ENCODE data around the gene GSTM1. TPM values are rescaled to one million over a fixed set of nuclear protein-coding genes. Genes with fewer than 3 reads are reported as not detected.

The GSTM1 gene
- total RNA-seq, 1 donor from 2014 or later, result not detected

- no peak for DNase-seq (ENCODE audit: extremely low read depth, low read depth, low spot score)
Measured at GRCh38 chr1:109725510-109725909, 37.9 kb downstream of the GSTM1 start.

- DNase-seq (ENCODE audit: extremely low read depth, low read depth, low spot score), result no peak
Measured at GRCh38 chr1:109726007-109726406, 38.4 kb downstream of the GSTM1 start.

- DNase-seq (ENCODE audit: extremely low read depth, low read depth, low spot score), result no peak
Measured at GRCh38 chr1:109726728-109727373, 39.2 kb downstream of the GSTM1 start.

GRCh38 chr1:109728870-109729269 is 41.3 kb downstream of the GSTM1 start:
- DNase-seq (ENCODE audit: extremely low read depth, low read depth, low spot score), result no peak

GRCh38 chr1:109730666-109731065 is 43.0 kb downstream of the GSTM1 start:
- DNase-seq (ENCODE audit: extremely low read depth, low read depth, low spot score), result no peak

GRCh38 chr1:109732390-109732881 is 44.8 kb downstream of the GSTM1 start:
- no peak for DNase-seq (ENCODE audit: extremely low read depth, low read depth, low spot score)

- no peak for DNase-seq (ENCODE audit: extremely low read depth, low read depth, low spot score)
Measured at GRCh38 chr1:109733236-109733870, 45.7 kb downstream of the GSTM1 start.

- no peak for DNase-seq (ENCODE audit: extremely low read depth, low read depth, low spot score)
Measured at GRCh38 chr1:109739738-109740614, 52.4 kb downstream of the GSTM1 start.

GRCh38 chr1:109740615-109741373 is 53.2 kb downstream of the GSTM1 start, which contains the start of gene GSTM3:
TSS of gene GSTM3 (minus strand) at chr1:109741038. CDS start at chr1:109740287, 751 bp downstream.
- peak; percentile 29 for DNase-seq (ENCODE audit: extremely low read depth, low read depth, low spot score)

Other genes starting within 250 kb of the GSTM1 start
- gene SYPL2, start 221.3 kb upstream of the GSTM1 start, total RNA-seq, result not detected in 2 replicates
- 2.3 and 4.3 TPM in 2 replicates for gene ATXN7L2, start 203.9 kb upstream of the GSTM1 start, total RNA-seq
- 6.2 and 6.7 TPM in 2 replicates for gene CYB561D1, start 193.7 kb upstream of the GSTM1 start, total RNA-seq
- gene AMIGO1, start 178.1 kb upstream of the GSTM1 start, total RNA-seq, result 0.64 and 0.68 TPM in 2 replicates
- gene GPR61, start 147.9 kb upstream of the GSTM1 start, total RNA-seq, result not detected in 2 replicates
- 10.7 and 11.4 TPM in 2 replicates for gene GNAI3, start 139.2 kb upstream of the GSTM1 start, total RNA-seq
- gene GNAT2, start 68.2 kb upstream of the GSTM1 start, total RNA-seq, result not detected in 2 replicates
- 64.3 and 68.0 TPM in 2 replicates for gene AMPD2, start 68.0 kb upstream of the GSTM1 start, total RNA-seq
- gene GSTM4, start 31.7 kb upstream of the GSTM1 start, total RNA-seq, result 2.0 and 3.3 TPM in 2 replicates
- gene GSTM2, start 19.8 kb upstream of the GSTM1 start, total RNA-seq, result 1.9 and 6.2 TPM in 2 replicates
- gene GSTM5, start 24.4 kb downstream of the GSTM1 start, total RNA-seq, result not detected in 2 replicates
- gene GSTM3, start 53.2 kb downstream of the GSTM1 start, total RNA-seq, result 25.7 and 39.8 TPM in 2 replicates
- gene EPS8L3, start 76.1 kb downstream of the GSTM1 start, total RNA-seq, result not detected in 2 replicates
- gene CSF1, start 223.0 kb downstream of the GSTM1 start, total RNA-seq, result 62.4 and 87.3 TPM in 2 replicates